Ammon's horn (tissue), 1 donor: Measurements from ENCODE around the gene ZFYVE9.
"Not testable (repeated sequence)": the region's sequence is repeated elsewhere in the genome, so short reads cannot be mapped to it uniquely, and the experiment has no call there.

ENCODE experiments used
- DNase-seq: peaks from one replicate; pipeline ENCODE4 v3.0.0-alpha.2; 2016; ENCODE audit warnings: low spot score

ZFYVE9 gene

DNA sequence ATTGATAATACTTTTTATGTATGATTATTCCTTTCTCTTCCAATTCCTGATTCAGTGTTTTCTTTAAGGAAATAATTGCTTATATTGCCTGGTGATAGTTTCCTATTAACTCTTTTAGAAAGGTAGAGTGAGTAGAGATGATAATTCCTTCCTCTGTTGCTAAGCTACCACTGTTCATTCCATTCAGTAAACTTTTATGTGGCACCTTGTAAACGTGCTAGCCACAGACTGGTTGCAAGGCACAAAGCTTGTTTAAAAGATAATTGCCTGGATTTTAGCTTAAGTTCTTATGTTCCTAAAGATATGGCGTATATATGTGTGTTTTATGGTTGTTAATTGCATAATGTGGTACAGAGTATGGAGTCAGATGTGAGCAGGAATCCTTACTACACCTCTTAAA is 3.2 kb downstream of the ZFYVE9 start:
- no peak for DNase-seq

DNA sequence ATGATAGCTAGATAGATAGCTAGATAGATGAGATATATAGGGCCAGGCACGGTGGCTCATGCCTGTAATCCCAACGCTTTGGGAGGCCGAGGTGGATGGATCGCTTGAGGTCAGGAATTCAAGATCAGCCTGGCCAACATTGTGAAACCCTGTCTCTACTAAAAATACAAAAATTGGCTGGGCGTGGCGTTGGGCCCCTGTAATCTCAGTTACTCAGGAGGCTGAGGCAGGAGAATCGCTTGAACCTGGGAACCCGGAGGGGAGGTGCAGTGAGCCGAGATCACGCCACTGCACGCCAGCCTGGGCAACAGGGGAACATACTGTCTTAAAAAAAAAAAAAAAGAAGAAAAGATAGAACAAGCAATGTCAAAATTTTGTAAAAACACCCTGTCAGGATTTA is 8.6 kb downstream of the ZFYVE9 start:
- not testable (repeated sequence) for DNase-seq

DNA sequence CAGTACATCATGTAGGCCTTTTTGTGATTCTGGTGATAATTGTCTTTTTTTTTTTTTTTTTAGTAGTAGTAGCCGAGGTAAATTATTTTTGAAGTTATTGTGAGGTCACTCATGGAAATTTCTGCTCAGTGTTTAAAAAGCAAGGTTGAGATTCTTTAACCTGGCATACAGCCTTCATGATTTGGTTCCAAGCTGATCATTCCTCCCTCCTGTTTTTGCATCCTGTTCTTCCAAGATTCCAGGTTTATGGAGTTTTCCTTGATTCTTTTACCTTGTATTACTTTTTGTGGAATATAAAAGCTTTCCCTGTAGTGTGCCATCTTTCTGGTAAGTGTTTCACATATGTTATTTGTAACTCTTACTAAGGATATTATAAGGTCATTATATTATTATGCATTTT is 9.1 kb downstream of the ZFYVE9 start:
- DNase-seq = no peak

DNA sequence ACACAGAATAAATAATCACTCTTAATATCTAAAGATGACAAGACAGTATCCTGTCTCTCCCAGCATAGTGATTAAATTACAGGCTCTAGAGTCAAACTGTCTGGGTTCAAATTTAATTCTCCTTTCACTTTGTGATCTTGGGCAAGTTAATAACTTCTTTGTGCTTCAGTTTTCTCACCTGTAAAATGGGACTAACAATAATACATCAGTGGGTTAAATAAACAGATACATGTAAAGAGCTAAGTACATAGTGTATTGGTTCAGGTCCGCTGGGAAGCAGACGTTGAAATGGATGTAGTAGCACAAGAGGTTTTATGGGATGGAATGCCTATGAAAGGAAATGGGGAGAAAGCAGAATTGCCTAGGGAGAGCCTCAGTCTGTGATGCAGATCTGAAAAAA is 10.7 kb downstream of the ZFYVE9 start:
- DNase-seq = no peak

DNA sequence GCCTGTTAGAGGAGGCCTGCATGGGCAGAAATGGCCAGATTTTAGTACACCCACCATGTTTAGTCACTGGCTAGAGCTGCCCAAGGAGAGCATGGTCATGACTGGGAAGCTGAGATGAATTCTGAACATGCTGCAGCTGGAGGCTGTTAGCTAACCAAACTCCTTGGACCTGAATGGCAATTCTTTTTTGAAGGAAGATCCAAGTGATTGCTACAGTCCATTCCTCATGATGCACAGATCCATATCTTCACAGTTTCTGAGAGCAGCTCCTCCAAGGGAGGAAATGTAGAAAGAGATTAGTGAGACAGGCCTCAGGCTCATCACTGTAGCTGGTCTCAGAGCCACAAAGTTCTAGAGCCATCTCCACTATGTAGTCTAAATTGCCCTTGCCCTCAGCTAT is 11.1 kb downstream of the ZFYVE9 start:
- DNase-seq = no peak

DNA sequence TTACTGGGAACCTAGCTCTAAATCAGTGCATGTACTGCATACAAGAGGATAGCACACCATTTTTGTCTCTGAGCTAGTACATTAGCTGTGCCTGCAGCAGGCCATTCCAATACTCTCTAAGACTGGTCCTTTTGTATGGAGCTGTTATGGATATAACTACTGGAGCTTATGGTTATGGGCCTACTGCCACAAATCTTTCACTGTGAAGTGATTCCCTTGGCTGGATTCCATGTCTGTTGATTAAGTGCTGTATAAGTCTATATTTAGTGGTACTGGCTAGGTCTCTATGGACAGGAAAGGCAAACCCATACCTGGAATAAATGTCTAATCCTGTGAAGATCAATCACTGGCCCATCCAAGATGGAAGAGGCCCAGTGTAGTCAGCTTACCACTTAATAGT is 12.0 kb downstream of the ZFYVE9 start:
- DNase-seq = no peak

DNA sequence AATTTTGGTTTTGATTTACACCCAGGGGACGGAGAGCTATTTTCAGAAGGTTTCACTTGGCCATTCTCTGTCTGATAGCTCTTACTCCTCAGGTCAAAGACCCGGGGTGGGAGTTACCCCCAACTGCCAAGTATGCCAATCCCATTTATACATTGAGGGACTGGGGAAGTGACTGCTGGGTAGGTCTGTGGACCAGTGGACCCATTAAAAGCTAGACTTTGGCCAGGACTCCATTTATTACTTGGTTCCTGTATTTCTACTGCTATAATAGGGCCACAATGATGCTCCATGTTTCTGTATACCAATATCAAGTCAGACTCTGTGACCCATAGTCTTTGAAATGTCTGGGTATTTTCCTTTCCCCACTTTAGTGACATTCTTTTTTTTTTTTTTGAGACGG is 14.6 kb downstream of the ZFYVE9 start:
- DNase-seq = no peak

DNA sequence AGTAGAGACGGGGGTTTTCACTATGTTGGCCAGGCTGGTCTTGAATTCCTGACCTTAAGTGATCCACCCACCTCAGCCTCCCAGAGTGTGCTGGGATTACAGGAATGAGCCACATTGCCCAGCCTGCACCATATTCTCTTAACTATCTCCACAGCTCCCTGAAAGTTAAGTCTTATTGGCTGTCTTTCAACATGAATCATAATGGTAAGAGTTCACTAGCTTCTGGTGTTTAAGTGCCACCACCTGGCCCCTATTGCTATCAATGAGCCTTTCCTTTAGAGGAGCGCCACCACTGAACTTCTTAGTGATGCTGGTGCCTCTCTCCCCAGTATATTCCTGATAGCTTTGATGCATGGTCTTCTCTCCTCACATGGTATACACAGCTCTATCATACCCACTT is 15.7 kb downstream of the ZFYVE9 start:
- DNase-seq = no peak

DNA sequence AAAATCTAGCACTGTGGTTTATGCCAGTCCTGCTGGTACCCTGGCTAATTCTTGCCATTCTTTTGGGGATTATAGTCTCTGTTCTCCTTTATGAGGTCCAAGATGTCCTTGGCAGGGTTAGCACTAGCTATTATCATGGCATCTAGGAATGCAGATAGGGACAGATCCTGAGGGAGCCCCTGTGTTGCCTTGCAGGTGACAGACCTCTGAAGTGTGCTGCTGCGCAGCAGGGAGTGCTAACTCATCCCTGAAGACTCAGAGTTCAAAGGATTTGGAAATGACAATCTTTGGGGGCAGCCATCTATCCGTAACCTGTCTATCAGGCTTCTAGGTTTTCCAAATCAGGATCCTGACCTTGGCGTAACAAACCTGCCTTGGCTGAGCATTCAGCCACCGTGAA is 16.3 kb downstream of the ZFYVE9 start:
- no peak for DNase-seq

DNA sequence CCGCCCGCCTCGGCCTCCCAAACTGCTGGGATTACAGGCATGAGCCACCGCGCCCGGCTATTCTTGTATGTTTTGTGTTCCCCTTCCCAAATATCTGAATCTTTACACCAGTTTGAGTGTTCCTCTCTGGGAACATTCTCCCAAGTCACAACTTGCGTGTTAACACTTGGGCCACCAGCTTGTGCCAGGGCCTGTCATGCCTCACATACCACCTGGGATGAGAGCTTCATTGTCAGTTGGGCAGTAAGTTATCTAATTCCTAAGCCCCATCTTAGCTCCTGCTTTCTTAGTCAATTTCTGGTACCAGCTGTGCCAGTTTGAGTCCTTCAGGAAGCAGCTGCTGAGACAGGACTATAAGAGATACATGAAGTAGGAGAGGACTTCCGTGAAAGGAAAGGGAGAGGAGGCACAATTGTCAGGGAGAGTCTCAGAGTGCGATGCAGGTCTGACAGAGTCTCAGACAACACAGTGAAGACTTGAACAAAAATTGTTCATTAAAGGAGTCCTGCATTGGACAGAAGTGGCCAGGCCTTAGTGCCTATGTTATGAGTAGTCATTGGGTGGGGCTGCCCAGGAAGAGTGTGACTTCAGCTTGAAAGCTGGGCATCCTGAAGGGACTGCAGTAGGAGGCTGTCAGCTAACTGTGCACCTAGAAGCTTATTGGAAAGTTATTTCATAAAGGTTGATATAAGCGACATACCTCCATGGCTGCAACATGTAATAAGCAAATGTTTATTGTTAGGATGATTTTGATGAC is 17.3 kb downstream of the ZFYVE9 start:
- DNase-seq = no peak

DNA sequence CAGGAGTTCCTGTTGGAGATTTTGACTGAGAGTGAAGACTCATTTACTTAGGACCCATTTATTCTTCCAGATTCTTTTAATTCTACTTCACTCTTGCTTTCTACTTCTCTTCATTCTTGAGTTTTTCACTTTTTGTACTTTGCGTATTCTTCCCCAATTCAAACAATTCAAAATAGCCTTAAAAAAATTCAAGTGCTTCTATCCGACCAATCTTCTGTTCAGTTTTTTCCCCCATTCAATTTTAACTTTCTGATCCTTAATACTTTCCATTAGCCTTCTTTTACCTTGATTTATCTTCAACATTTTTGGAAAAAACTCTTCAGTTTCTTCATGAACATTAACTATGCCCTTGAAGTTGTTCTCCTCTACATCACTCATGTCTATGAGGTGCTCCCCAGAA is 21.1 kb downstream of the ZFYVE9 start:
- DNase-seq = no peak

DNA sequence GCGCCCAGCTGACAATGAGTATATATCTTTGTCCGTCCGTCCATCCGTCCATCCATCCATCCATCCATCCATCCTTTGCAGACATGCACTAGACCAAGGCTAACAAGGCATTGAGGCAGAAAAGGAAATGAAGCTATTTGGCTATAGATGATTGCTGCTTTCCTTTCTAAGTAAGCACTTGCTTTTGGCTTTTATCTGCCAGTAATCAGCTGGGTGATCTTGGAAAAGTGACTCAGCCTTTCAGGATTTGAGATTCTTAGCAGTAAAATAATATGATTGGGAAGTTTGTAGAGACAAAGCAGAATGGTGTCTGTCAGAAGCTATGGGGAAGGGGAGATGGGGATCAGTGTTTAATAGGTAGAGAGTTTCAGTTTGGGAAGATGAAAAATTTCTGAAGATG is 22.7 kb downstream of the ZFYVE9 start:
- no peak for DNase-seq

DNA sequence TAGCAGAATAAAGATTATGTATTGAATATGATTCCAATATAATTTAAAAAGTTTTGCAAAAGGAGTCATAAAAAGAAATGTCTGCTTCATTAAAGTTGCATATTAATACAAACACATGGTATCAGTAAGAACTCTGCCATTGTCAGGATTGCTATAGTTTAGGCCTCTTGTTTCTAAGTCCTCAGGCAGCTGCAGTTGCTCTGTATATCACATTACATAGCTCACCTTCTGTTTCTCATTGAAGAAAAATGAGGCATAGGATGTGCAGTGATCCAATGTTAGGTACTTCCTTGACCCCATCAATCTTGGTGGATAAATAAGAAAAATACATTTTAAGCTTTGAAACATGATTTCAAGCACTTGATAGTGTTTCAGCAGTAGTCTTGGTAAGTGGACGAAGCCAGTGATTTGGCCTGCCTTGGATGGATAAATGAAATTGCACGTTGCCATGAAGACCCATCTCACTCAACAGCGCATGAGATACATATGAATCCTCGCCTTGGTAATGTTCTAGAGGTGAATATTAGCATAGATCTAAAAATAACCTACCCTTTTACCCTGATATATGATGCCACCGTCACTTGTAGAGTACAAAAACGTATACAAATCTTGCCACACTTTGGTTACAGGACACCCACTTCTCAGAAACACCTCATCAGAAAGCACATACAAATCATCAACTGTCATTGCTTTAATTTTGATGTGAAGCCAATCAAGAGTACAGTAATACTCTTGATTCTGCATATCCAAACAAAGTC is 25.3 kb downstream of the ZFYVE9 start:
- DNase-seq = no peak

DNA sequence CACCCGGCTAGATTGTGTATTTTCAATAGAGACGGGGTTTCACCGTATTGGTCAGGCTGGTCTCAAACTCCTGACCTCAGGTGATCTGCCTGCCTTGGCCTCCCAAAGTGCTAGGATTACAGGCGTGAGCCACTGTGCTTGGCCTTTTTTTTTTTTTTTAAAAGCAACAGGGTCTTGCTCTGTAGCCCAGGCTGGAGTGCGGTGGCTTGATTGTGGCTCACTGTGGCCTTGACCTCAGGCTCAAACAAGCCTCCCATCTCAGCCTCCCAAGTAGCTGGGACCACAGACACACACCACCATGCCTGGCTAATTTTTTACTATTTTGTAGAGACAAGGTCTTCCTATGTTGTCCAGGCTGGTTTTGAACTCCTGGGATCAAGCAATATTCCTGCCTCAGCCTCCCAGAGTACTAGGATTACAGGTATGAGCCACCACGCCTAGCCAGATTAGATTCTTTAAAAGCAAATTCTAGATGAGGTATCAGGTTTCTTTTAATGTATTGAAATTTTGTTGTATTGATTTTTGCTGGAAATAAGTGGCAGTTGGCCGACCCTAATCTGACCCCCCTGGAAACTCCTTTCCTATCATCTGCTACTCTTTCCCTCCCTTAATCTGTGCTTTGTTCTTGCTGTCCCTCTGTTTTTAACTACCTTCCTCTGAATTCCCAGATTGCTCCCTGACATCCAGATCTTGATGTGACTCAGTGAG is 26.6 kb downstream of the ZFYVE9 start:
- no peak for DNase-seq

DNA sequence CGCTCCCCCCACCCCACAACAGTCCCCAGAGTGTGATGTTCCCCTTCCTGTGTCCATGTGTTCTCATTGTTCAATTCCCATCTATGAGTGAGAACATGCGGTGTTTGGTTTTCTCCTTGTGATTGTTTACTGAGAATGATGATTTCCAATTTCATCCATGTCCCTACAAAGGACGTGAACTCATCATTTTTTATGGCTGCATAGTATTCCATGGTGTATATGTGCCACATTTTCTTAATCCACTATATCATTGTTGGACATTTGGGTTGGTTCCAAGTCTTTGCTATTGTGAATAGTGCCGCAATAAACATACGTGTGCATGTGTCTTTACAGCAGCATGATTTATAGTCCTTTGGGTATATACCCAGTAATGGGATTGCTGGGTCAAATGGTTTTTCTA is 29.3 kb downstream of the ZFYVE9 start:
- DNase-seq = not testable (repeated sequence)

DNA sequence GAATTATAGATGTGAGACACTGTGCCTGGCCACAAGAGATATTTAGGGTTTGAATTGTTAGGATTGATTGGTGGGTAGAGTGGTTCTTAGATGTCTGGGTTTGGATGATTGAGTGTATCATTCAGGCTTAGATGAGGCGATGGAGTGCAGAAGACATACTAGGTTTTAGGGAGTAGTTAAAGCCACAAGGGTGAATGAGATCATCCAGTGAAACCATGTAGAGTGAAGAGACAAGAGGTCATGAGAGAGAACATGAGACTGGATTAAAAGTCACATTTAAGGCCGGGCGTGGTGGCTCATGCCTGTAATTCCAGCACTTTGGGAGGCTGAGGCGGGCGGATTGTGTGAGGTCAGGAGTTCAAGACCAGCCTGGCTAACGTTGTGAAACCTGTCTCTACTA is 37.2 kb downstream of the ZFYVE9 start:
- DNase-seq = no peak

DNA sequence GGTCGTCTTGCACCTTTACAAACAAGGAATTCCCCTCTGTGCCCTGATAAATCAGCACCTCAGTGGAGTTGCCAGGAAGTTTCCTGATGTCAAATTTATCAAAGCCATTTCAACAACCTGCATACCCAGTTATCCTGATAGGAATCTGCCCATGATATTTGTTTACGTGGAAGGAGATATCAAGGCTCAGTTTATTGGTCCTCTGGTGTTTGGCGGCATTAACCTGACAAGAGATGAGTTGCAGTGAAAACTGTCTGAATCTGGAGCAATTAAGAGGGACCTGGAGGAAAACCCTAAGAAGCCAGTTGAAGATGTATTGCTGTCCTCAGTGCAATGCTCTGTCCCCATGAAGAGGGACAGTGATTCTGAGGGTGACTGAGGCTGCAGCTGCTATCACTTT is 38.3 kb downstream of the ZFYVE9 start:
- no peak for DNase-seq

DNA sequence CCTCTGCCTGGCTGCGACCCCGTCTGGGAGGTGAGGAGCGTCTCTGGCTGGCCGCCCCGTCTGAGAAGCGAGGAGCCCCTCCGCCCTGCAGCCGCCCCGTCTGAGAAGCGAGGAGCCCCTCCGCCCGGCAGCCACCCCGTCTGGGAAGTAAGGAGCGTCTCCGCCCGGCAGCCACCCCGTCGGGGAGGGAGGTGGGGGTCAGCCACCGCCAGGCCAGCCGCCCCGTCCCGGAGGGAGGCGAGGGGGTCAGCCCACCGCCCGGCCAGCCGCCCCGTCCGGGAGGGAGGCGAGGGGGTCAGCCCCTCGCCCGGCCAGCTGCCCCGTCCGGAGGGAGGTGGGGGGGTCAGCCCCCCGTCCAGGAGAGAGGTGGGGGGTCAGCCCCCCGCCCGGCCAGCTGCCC is 39.9 kb downstream of the ZFYVE9 start:
- DNase-seq = not testable (repeated sequence)

DNA sequence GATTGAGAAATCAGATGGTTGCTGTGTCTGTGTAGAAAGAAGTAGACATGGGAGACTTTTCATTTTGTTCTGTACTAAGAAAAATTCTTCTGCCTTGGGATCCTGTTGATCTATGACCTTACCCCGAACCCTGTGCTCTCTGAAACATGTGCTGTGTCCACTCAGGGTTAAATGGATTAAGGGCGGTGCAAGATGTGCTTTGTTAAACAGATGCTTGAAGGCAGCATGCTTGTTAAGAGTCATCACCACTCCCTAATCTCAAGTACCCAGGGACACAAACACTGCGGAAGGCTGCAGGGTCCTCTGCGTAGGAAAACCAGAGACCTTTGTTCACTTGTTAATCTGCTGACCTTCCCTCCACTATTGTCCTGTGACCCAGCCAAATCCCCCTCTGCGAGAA is 40.4 kb downstream of the ZFYVE9 start:
- DNase-seq = not testable (repeated sequence)

DNA sequence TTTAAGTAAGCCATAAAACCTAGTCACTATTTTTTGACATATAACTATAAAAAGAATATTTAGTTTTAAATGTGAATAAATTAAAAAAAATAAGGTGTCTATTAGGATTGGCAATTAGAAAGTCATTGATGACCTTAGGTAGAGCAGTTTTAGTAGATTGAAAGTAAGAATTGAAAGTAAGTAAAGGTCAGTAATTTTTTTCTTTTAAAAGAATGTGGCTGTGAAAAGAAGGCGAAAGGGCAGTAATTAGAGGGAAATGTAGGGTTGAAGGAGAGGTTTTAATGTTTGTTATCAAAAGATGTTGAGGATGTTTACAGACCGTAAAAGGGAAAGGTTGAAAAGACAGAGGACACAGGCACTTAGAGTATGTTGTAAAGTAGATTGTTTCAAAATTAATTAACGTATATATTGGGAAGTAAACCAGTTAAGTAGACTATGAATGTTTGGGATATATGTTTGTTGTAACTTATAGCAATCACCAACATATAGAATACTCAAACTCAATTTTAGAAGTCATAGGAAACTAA is 41.0 kb downstream of the ZFYVE9 start:
- no peak for DNase-seq

DNA sequence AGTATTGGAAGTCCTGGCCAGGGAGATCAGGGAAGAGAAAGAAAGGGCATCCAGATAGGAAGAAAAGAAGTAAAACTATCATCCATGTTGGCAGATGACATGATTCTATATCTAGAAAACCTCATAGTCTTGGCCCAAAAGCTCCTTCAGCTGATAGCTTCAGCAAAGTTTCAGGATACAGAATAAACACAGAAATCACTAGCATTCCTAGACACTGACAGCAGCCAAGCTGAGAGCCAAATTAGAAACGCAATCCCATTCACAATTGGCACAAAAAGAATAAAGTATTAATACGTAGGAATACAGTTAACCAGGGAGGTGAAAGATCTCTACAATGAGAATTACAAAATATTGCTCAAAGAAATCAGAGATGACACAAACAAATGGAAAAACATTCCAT is 44.6 kb downstream of the ZFYVE9 start:
- DNase-seq = no peak

DNA sequence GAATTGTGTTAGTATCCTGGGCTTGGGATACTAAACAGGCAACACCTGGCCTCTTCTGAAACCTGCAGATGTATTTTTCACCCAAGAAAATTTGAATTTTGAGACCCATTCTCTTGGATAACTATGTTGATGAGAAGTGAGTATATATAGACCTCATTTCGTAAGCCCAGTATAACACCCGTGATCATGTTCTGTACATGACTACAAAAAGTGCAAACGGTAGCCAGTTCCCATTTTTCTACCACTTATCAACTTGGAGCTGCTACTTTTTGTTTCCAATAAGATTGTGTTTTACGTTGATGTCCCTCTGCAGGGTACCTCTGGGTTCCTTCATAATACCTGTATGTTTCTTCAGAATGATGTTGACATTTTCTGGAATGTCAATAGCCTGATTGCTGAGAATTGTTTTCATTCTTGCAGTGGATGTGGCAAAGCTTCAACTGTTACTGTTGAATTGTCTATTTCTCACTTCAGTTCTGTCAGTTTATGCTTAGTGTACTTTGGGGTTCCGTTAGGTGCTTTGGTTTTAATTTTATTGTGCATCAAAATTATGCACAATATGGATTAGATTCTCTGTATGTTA is 48.1 kb downstream of the ZFYVE9 start:
- DNase-seq = no peak
